MM.1S (cell line): ENCODE measurements around the gene PPP2R5C.

Source experiments
- DNase-seq: peaks from one replicate; pipeline ENCODE4 v3.0.0-alpha.2; 2015
- H2AFZ ChIP-seq: fragments of 300-600 bp; sonication (generic); 2 replicates; pipeline ENCODE4 v1.6.0; 2016; ENCODE audit warnings: antibody characterized with exemption, low read length
- H3F3A ChIP-seq: fragments of 300-600 bp; sonication (generic); 2 replicates; pipeline ENCODE4 v1.6.1; 2016; ENCODE audit warnings: mild to moderate bottlenecking, antibody characterized with exemption, low read length, moderate library complexity, mixed read lengths; ENCODE audit not compliant: insufficient read depth
- H3K27ac ChIP-seq: fragments of 300-600 bp; sonication (generic); 2 replicates; pipeline ENCODE4 v1.5.1; 2016; ENCODE audit warnings: mild to moderate bottlenecking, low read length
- H3K27me3 ChIP-seq: fragments of 300-600 bp; sonication (generic); replicated peaks from 2 replicates; pipeline ENCODE4 v1.6.0; 2016; ENCODE audit warnings: low read length; ENCODE audit not compliant: insufficient read depth
- H3K36me3 ChIP-seq: fragments of 300-600 bp; sonication (generic); replicated peaks from 2 replicates; pipeline ENCODE4 v1.6.1; 2016; ENCODE audit warnings: mild to moderate bottlenecking, low read length, mixed read lengths; ENCODE audit not compliant: insufficient read depth
- H3K4me1 ChIP-seq: fragments of 300-600 bp; sonication (generic); 2 replicates; pipeline ENCODE4 v1.6.1; 2016; ENCODE audit warnings: low read length, mixed read lengths
- H3K4me2 ChIP-seq: fragments of 300-600 bp; sonication (generic); 2 replicates; pipeline ENCODE4 v1.6.0; 2016; ENCODE audit warnings: low read depth, low read length
- H3K4me3 ChIP-seq: fragments of 300-600 bp; sonication (generic); 2 replicates; pipeline ENCODE4 v1.5.1; 2016; ENCODE audit warnings: low read length, mixed read lengths
- H3K79me2 ChIP-seq: fragments of 300-600 bp; sonication (generic); 2 replicates; pipeline ENCODE4 v1.6.1; 2016; ENCODE audit warnings: mixed run types, low read length, mixed read lengths
- H3K9ac ChIP-seq: fragments of 300-600 bp; sonication (generic); 2 replicates; pipeline ENCODE4 v1.6.1; 2016; ENCODE audit warnings: low read length, mixed read lengths
- H3K9me2 ChIP-seq: fragments of 300-600 bp; sonication (generic); replicated peaks from 2 replicates; pipeline ENCODE4 v1.6.1; 2016; ENCODE audit warnings: mild to moderate bottlenecking, low read length, mixed read lengths; ENCODE audit not compliant: insufficient read depth
- H3K9me3 ChIP-seq: fragments of 300-600 bp; sonication (generic); replicated peaks from 2 replicates; pipeline ENCODE4 v1.6.1; 2016; ENCODE audit warnings: mild to moderate bottlenecking, low read length, mixed read lengths; ENCODE audit not compliant: insufficient read depth
- H4K20me1 ChIP-seq: fragments of 300-600 bp; sonication (generic); 2 replicates; pipeline ENCODE4 v1.6.1; 2016; ENCODE audit warnings: mild to moderate bottlenecking, low read length, moderate library complexity, mixed read lengths; ENCODE audit not compliant: insufficient read depth
- EZH2 ChIP-seq: fragments of 300-600 bp; sonication (generic); optimal IDR thresholded peaks from 2 replicates; pipeline ENCODE3; 2017; ENCODE audit warnings: low read depth, mild to moderate bottlenecking, antibody characterized with exemption, low read length, mixed read lengths
- EZH2phosphoT487 ChIP-seq: fragments of 300-600 bp; sonication (generic); IDR thresholded peaks from 2 replicates; pipeline ENCODE4 v1.6.1; 2018; ENCODE audit warnings: antibody characterized with exemption, low read length
- TF ChIP-seq, protein P1 (sequence below): fragments of 300-600 bp; sonication (generic); IDR thresholded peaks from 2 replicates; pipeline ENCODE4 v1.5.1; 2016; ENCODE audit warnings: antibody characterized with exemption, low read length, mixed read lengths

PPP2R5C gene

DNA sequence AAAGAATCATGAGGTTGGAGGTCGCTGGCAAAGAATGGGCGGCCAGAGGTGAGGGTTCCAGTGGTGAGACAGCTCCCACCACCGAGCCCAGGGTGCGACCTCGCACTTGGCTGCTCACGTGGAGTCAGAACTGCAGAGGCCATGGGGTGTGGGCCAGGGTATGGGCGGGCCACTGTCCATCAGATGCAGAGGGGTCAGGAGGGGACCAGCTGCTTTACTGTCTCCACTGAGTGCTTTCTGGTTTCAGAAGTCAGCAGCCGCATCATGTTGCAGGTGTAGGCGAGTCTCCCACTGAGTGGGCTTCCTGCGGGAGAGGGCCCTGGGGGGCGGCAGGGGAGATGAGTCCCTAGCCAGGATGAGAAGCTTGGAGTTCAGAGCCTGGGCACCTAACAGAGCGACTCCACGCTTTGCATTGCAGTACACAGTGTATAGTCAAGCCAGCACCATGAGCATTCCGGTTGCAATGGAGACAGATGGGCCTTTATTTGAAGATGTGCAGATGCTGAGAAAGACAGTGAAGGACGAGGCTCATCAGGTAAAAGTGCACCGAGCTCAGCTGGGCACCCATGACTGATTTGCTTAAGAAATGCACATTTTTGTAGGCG lies 156.0 kb downstream of the PPP2R5C start:
- Histone ChIP-seq H3K9me2 (no peaks in the 10 kb centered on the region), H3K36me3 (no peaks in the 10 kb centered on the region), H3F3A (no peaks in the 10 kb centered on the region), H3K9me3 (no peaks in the 10 kb centered on the region), H3K27me3 (no peaks in the 10 kb centered on the region), H3K4me1 (no peaks in the 10 kb centered on the region), H3K27ac (no peak overlapping the region), H3K9ac (no peak overlapping the region), H4K20me1 (no peaks in the 10 kb centered on the region), H3K4me2 (no peak overlapping the region), H3K4me3 (no peak overlapping the region), H3K79me2 (no peaks in the 10 kb centered on the region), H2AFZ (no peak overlapping the region)
- TF ChIP-seq EZH2phosphoT487, result no peak
- no peak for TF ChIP-seq EZH2
- TF ChIP-seq, protein P1, sequence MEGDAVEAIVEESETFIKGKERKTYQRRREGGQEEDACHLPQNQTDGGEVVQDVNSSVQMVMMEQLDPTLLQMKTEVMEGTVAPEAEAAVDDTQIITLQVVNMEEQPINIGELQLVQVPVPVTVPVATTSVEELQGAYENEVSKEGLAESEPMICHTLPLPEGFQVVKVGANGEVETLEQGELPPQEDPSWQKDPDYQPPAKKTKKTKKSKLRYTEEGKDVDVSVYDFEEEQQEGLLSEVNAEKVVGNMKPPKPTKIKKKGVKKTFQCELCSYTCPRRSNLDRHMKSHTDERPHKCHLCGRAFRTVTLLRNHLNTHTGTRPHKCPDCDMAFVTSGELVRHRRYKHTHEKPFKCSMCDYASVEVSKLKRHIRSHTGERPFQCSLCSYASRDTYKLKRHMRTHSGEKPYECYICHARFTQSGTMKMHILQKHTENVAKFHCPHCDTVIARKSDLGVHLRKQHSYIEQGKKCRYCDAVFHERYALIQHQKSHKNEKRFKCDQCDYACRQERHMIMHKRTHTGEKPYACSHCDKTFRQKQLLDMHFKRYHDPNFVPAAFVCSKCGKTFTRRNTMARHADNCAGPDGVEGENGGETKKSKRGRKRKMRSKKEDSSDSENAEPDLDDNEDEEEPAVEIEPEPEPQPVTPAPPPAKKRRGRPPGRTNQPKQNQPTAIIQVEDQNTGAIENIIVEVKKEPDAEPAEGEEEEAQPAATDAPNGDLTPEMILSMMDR, result no peak
- no peak for DNase-seq

DNA sequence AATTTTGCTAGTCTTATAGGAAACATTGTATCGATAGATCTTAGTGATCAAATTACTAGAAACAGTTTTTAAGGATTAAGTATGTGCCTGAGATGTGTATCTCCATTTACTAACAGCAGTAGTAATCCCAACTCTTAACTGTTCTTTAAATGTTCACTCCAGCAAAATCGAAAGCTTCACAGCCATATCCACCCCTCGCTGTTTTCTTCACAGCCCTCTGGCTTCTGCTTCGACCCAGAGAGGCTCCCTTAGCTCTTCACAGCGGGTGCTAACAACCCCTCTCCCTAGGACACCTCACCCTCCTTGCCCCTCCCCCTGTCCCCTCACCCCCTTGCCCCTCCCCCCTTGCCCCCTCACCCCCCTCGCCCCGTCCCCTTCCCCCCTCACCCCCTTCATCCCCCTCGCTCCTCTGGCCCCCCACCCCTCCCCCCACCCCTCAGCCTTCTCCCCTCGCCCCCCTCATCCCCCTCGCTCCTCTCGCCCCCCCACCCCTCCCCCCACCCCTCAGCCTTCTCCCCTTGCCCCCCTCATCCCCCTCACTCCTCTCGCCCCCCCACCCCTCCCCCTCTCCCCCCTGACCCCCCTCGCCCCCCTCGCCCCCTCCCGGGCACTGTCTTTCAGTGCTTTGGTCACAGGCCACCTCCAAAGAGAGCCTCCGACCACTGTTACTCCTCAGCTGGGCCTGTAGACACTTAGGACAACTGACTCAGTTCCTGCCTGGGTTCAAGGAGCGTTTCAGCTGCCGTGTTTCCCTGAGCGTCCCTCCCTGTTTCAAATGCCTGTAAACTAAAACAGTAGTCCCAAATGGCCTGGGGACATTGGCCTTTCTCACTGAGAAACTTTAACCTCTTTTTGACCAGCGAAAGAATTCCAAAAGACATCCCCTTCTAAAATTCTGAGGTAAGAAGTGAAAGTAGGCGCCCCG lies 156.8 kb downstream of the PPP2R5C start:
- no peaks in the 10 kb centered on the region for H3K36me3 ChIP-seq
- DNase-seq, result no peak
- H3K4me2 ChIP-seq, result no peak overlapping the region
- TF ChIP-seq, protein P1, result no peak
- TF ChIP-seq EZH2, result no peak
- TF ChIP-seq EZH2phosphoT487, result no peak
- no peaks in the 10 kb centered on the region for H3K79me2 ChIP-seq
- H3K4me3 ChIP-seq, result no peak overlapping the region
- H3F3A ChIP-seq, result no peaks in the 10 kb centered on the region
- H3K27me3 ChIP-seq, result no peaks in the 10 kb centered on the region
- no peaks in the 10 kb centered on the region for H4K20me1 ChIP-seq
- H3K9me2 ChIP-seq, result no peaks in the 10 kb centered on the region
- H3K27ac ChIP-seq, result no peak overlapping the region
- no peak overlapping the region for H2AFZ ChIP-seq
- no peaks in the 10 kb centered on the region for H3K9me3 ChIP-seq
- no peaks in the 10 kb centered on the region for H3K4me1 ChIP-seq
- no peak overlapping the region for H3K9ac ChIP-seq

DNA sequence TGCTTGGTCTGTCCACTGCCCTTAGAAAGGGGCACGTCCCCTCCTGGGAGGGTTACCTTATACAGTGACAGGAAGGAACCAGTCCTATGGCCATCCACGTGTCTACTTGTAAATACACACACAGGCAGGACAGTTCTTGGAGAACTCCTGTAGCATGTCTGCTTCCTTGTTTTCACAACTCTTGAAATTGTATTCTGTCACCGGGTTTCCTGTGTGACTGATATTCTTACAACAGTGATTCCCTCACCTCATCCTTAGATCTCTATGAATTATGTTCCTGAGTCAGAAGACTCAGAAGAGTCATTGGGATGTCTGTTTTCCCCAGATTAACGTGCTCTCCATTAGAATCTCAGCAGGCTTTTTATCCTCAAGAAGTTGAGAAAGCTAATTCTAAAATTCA lies 158.8 kb downstream of the PPP2R5C start:
- H3K4me2 ChIP-seq, result no peak overlapping the region
- H3F3A ChIP-seq, result no peaks in the 10 kb centered on the region
- H3K9ac ChIP-seq, result no peak overlapping the region
- no peak for DNase-seq
- no peaks in the 10 kb centered on the region for H3K9me3 ChIP-seq
- no peaks in the 10 kb centered on the region for H4K20me1 ChIP-seq
- no peaks in the 10 kb centered on the region for H3K36me3 ChIP-seq
- no peak for TF ChIP-seq EZH2
- TF ChIP-seq, protein P1, result no peak
- TF ChIP-seq EZH2phosphoT487, result no peak
- H3K27me3 ChIP-seq, result no peaks in the 10 kb centered on the region
- no peaks in the 10 kb centered on the region for H3K79me2 ChIP-seq
- no peaks in the 10 kb centered on the region for H3K4me1 ChIP-seq
- H3K9me2 ChIP-seq, result no peaks in the 10 kb centered on the region
- no peak overlapping the region for H3K27ac ChIP-seq
- H3K4me3 ChIP-seq, result no peak overlapping the region
- no peak overlapping the region for H2AFZ ChIP-seq
